ENCODE results near the gene LCE7A.

DNA sequence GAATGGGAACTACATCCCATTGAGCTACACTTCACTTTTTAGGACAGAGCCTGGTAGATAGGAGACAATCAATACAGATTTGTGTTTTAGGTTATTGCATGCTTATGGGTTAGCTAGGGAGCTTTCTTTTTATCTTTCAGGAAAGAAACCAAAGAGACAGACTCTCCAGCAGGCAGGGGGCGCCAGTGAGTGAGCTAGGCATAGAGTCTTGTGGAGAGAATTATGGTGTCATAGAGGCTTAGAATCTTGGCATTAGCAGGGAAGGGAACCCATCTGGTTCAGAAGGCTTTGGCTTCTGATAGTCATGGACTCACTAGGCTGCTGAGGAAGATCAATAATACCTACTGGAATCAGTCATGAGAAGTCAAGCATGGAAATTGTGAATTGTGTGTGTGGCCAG, 18.2 kb downstream of the LCE7A start, which contains the start of gene SMCP:
- no peak for TF ChIP-seq POLR2A (IDR thresholded peaks at IDR 0.05)
- TF ChIP-seq, protein P1, sequence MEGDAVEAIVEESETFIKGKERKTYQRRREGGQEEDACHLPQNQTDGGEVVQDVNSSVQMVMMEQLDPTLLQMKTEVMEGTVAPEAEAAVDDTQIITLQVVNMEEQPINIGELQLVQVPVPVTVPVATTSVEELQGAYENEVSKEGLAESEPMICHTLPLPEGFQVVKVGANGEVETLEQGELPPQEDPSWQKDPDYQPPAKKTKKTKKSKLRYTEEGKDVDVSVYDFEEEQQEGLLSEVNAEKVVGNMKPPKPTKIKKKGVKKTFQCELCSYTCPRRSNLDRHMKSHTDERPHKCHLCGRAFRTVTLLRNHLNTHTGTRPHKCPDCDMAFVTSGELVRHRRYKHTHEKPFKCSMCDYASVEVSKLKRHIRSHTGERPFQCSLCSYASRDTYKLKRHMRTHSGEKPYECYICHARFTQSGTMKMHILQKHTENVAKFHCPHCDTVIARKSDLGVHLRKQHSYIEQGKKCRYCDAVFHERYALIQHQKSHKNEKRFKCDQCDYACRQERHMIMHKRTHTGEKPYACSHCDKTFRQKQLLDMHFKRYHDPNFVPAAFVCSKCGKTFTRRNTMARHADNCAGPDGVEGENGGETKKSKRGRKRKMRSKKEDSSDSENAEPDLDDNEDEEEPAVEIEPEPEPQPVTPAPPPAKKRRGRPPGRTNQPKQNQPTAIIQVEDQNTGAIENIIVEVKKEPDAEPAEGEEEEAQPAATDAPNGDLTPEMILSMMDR (IDR thresholded peaks at IDR 0.05), result peak in 1 of 3 experiments; percentile 19

Data from testis (tissue), 2 donors.